Pons (tissue), 1 donor: ENCODE results near the gene HECTD2.
"Not testable (repeated sequence)": the region's sequence is repeated elsewhere in the genome, so short reads cannot be mapped to it uniquely, and the experiment has no call there.

Experiments used
- DNase-seq: peaks from one replicate; pipeline ENCODE4 v3.0.0-alpha.2; 2016; ENCODE audit warnings: low spot score

HECTD2 gene

DNA sequence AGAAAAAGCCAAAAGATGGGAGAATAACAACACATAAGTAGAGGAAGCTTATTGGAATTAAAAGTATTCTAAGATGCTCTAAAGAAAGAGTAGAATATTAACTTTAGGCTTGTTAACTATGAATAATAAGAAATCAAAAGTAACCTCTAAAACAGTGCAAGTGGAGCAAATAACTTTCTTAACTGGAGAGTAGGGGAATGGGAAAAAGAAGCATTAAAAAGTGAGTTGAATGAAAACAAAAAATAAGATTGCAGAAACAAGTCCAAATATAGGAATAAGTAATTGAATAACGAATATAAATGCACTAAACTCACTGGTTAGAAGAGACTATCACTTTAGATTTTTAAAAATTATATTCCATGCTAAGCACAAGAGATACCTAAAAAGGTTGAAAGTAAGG is 63.9 kb downstream of the HECTD2 start:
- DNase-seq: no peak

DNA sequence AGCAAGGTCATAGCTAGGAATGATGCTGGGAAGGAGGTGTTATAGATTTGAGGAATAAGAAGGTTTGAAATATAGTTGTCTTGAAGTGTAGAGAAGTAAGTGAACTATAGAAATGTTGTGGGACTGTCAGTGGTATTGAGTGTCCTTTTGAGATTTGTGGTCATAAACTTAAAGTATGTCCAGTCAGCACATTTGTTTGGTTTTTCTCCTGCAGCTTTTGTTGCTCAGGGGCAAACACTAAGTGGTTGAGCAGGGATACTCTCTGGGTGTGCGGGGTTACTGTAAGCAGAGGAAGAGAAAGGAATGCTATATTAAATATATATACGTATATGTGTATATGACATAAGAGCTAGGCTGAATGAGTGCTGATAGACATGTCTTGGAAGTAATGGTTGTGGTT is 67.1 kb downstream of the HECTD2 start:
- DNase-seq: no peak

GRCh38 chr10:91479583-91479982 is 69.4 kb downstream of the HECTD2 start:
- DNase-seq: no peak

- no peak for DNase-seq
These were observed 77.9 kb downstream of the HECTD2 start for GRCh38 chr10:91487911-91488582.

GRCh38 chr10:91493313-91493712 is 83.2 kb downstream of the HECTD2 start:
- DNase-seq: peak; percentile 54

DNA sequence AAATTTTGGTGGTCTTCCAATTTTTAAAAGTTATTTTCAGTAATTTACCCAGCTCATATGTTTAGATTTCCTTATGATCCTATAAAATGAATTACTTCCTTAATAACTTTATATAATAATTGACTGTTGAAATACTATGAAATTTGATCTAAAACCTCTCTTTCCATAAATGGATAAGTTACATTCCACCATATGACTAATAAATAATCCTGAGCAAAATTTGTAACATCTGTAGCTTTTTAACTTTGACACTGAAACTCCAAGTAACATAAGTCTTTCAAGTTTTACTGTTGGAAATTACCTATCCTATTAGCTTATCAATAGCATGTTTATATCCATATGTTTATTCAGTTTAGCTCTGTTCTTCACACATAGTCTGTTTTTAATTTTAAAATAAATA is 85.3 kb downstream of the HECTD2 start:
- no peak for DNase-seq

- DNase-seq: no peak
These were observed 85.9 kb downstream of the HECTD2 start for GRCh38 chr10:91496016-91496415.

- DNase-seq: no peak
These were observed 101.6 kb downstream of the HECTD2 start for GRCh38 chr10:91511549-91512330.

GRCh38 chr10:91512458-91512857 is 102.3 kb downstream of the HECTD2 start:
- DNase-seq: no peak

DNA sequence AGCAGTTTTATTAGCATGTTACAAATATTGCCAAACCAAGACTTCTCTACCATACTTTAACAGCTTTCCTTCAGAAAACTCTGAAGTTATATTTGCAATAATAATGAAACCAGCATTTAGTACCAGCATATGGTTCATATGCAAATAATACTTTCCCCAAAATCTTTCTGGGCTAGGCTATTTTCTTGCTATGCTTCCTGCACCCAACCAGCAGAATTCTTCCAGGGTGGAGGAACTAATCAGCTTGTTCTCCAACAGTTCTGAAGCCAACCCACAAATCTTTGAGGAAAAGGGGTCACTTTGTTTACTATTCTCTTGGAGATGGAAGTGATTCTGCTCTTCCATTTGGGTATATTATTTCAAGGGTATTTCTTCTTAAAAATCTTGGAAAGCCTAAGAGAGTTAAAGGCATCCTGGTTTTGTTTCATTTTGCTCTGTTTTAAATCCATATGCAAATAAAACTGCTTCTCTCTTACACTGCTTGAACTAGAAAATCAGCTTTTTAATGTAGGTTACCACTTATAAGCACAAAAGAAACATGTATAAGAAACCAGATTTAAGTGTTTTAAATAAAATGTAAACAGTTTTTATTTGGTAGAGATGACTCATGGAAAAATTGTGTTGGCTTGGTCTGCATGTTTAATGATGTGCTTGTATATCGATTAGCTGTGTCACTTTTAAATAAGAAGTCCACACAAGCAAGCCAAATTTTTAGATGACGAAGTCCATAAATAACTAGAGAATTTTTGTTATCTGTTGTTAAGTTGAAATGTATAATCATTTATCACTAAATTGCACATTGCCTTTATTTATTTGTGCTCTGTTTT is 103.7 kb downstream of the HECTD2 start:
- no peak for DNase-seq

- DNase-seq: no peak
These were observed 104.6 kb downstream of the HECTD2 start for GRCh38 chr10:91514787-91515186.

DNA sequence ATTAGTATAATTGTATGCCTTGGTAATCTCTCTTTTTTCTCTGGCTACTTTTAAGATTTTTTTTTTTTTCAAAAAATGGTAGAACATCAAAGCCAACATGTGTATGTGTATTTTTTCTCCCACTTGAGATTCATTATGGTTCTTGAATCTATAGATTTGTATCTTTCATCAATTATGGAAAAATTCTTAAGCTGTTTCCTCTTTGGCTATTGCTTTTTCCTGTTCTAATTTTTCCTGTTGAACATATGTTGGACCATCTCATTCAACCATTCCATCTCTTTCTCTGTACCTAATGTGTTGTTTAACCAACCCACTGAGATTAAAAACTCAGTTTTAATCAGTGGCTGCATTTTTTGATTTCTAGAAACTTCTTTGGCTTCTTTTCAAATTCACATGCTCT is 107.2 kb downstream of the HECTD2 start:
- DNase-seq: no peak

- no peak for DNase-seq
These were observed 109.9 kb downstream of the HECTD2 start for GRCh38 chr10:91519899-91520514.

- no peak for DNase-seq
These were observed 110.5 kb downstream of the HECTD2 start for GRCh38 chr10:91520661-91521060.

DNA sequence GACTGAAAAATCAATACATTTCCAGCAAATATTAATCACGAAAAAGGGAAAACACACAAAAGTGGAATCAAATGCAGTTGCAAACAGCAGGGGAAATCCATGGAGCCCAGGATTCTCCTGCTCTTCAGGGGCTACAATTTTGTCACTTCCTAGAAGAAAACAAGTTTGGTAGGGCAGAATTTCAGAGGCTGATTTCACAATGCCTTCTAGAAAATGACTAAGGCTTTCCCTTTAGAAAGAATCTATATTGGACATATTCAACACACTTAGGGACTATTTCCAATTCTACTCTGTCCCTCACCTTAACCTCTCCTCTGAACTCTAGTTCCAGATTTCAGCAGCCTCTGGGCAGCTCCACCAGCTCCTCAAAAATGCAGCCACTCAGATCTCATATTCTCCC is 111.3 kb downstream of the HECTD2 start:
- no peak for DNase-seq

DNA sequence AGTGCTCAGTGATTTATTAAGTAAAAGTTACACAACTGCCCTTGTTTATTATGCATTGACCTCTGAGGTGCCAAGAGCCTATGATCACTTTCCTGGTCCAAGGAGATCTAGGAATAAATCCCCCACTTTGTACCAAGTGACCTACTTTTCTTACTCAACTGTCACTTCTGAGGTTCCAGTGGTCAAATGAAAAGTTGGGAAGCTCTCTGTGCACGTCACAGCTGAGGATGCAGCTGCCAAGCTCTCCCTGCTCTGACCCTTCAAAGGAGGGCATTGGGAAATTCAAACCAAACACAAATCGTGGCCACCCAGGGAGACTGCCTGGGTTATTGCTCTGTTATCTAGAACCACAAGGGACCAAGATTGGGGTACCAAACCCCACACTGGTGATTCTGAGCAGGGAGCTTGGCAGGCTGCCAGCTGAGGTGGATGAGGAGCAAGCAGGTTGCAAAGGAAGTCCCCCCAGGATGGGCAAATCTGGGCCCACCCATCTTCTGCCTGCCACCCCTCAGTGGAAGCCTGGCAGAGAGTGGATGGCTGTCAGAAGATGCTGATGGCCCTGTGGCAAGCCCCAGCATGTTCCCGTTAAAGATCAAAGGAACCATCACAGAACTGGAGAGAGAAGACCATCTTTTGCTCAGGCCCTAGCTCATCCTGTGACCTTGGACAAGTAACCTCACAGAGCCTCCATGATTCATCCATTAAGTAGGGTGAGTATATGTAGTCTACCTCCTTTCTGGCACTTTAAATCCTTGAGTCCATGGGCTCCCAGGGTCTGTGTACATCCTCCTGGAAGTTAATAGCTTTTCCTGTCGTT is 116.0 kb downstream of the HECTD2 start:
- no peak for DNase-seq

- no peak for DNase-seq
These were observed 117.9 kb downstream of the HECTD2 start for GRCh38 chr10:91528080-91528479.

DNA sequence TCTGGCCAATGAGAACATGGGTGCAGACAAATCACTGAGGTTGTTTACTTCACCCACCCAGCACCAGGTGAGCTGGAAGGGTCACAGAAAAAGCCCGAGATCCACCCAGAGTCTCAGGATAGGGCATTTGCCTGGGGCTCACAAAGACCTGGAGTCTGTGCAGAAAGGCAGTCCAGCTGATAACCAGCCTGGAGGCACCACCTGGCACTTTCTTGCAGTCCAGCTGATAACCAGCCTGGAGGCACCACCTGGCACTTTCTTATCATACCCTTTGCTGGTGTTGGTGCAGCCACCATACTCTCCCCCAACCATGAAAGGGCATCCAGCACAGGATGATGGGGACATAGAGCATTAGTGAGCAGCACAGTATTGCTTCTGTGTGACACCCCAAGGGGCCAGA is 118.6 kb downstream of the HECTD2 start:
- no peak for DNase-seq

- DNase-seq: not testable (repeated sequence)
These were observed 124.6 kb downstream of the HECTD2 start for GRCh38 chr10:91534789-91535188.

- no peak for DNase-seq
These were observed 126.0 kb downstream of the HECTD2 start for GRCh38 chr10:91536111-91536510.

- no peak for DNase-seq
These were observed 126.6 kb downstream of the HECTD2 start for GRCh38 chr10:91536733-91537132.
